WTC11 (cell line): ENCODE results near the gene SECTM1. TPM values are rescaled to one million over a fixed set of nuclear protein-coding genes. Genes with fewer than 3 reads are reported as not detected.

ENCODE experiments used
- ATAC-seq: fragments of 200-7000 bp; cut with Tn5 transposase; 2 replicates; pipeline ENCODE4 v1.10.0; 2021; ENCODE audit warnings: mild to moderate bottlenecking, moderate library complexity
- CTCF ChIA-PET: fragments of 300-600 bp; sonication (Branson Sonifier 250); formaldehyde crosslinking; loops from one replicate; lab custom pipeline; 2021; ENCODE audit warnings: antibody characterized with exemption; lab: Charles Lee
- POLR2A ChIA-PET: fragments of 350-600 bp; sonication (Branson Sonifier 250); formaldehyde crosslinking; loops from one replicate; lab custom pipeline; 2021; ENCODE audit warnings: antibody characterized with exemption; lab: Charles Lee
- DNase-seq: peaks from one replicate; pipeline ENCODE4 v3.0.0; 2021; ENCODE audit warnings: low spot score
- H3K27ac Mint-ChIP-seq: 2 replicates; pipeline ENCODE4 v1.8.0; 2021; ENCODE audit warnings: mixed read lengths
- H3K27me3 Mint-ChIP-seq: 2 replicates; pipeline ENCODE4 v1.8.0; 2021; ENCODE audit warnings: low read depth, mild to moderate bottlenecking, moderate library complexity, mixed read lengths
- H3K36me3 Mint-ChIP-seq: 2 replicates; pipeline ENCODE4 v1.8.0; 2021; ENCODE audit warnings: mixed read lengths
- H3K4me1 Mint-ChIP-seq: 2 replicates; pipeline ENCODE4 v1.8.0; 2022; ENCODE audit warnings: mixed read lengths
- H3K4me3 Mint-ChIP-seq: 2 replicates; pipeline ENCODE4 v1.8.0; 2021; ENCODE audit warnings: mild to moderate bottlenecking, moderate library complexity, mixed read lengths
- H3K9me3 Mint-ChIP-seq: 2 replicates; pipeline ENCODE4 v1.8.0; 2021; ENCODE audit warnings: mixed read lengths
- CREB1 ChIP-seq: sonication (generic); formaldehyde crosslinking; IDR thresholded peaks from 2 replicates; pipeline ENCODE4 v1.8.0; 2023; ENCODE audit warnings: mild to moderate bottlenecking, missing genetic modification reagents
- CREM ChIP-seq: sonication (generic); formaldehyde crosslinking; IDR thresholded peaks from 2 replicates; pipeline ENCODE4 v1.8.1; 2022; ENCODE audit warnings: mild to moderate bottlenecking, missing genetic modification reagents, moderate library complexity
- E2F4 ChIP-seq: sonication (generic); formaldehyde crosslinking; IDR thresholded peaks from 2 replicates; pipeline ENCODE4 v1.8.1; 2022; ENCODE audit warnings: low read depth, mild to moderate bottlenecking, moderate library complexity, missing genetic modification reagents, borderline replicate concordance
- EMX1 ChIP-seq: fragments of 250-450 bp; sonication (Bioruptor Pico); IDR thresholded peaks from 2 replicates; pipeline ENCODE4 v1.8.0; 2021; ENCODE audit warnings: mild to moderate bottlenecking
- ERG ChIP-seq: fragments of 250-450 bp; sonication (Bioruptor Pico); IDR thresholded peaks from 2 replicates; pipeline ENCODE4 v1.8.0; 2021; ENCODE audit warnings: mild to moderate bottlenecking
- ETV6 ChIP-seq: sonication (generic); formaldehyde crosslinking; IDR thresholded peaks from 2 replicates; pipeline ENCODE4 v1.8.1; 2022; ENCODE audit warnings: mild to moderate bottlenecking, missing genetic modification reagents
- FOXK1 ChIP-seq: sonication (generic); formaldehyde crosslinking; IDR thresholded peaks from 2 replicates; pipeline ENCODE4 v1.8.0; 2022; ENCODE audit warnings: mild to moderate bottlenecking, moderate library complexity, missing genetic modification reagents
- GABPB1 ChIP-seq: sonication (generic); formaldehyde crosslinking; IDR thresholded peaks from 2 replicates; pipeline ENCODE4 v1.8.1; 2023; ENCODE audit warnings: mild to moderate bottlenecking, missing genetic modification reagents
- JAZF1 ChIP-seq: fragments of 250-450 bp; sonication (Bioruptor Pico); IDR thresholded peaks from 2 replicates; pipeline ENCODE4 v1.9.0; 2021; ENCODE audit warnings: moderate library complexity, mild to moderate bottlenecking, inconsistent platforms
- JUN ChIP-seq: sonication (generic); formaldehyde crosslinking; IDR thresholded peaks from 2 replicates; pipeline ENCODE4 v1.8.0; 2023; ENCODE audit warnings: mild to moderate bottlenecking, missing genetic modification reagents
- MYBL2 ChIP-seq: sonication (generic); formaldehyde crosslinking; IDR thresholded peaks from 2 replicates; pipeline ENCODE4 v1.8.1; 2023; ENCODE audit warnings: mild to moderate bottlenecking, moderate library complexity, missing genetic modification reagents
- NR1H2 ChIP-seq: sonication (generic); formaldehyde crosslinking; IDR thresholded peaks from 2 replicates; pipeline ENCODE4 v1.9.0; 2021; ENCODE audit warnings: mild to moderate bottlenecking, moderate library complexity, missing genetic modification reagents
- RORB ChIP-seq: fragments of 250-450 bp; sonication (Bioruptor Pico); IDR thresholded peaks from 2 replicates; pipeline ENCODE4 v1.9.0; 2021; ENCODE audit warnings: mild to moderate bottlenecking
- TP53 ChIP-seq: sonication (generic); formaldehyde crosslinking; IDR thresholded peaks from 2 replicates; pipeline ENCODE4 v1.8.1; 2023; ENCODE audit warnings: mild to moderate bottlenecking, missing genetic modification reagents
- ZMAT4 ChIP-seq: fragments of 250-450 bp; sonication (Bioruptor Pico); IDR thresholded peaks from 2 replicates; pipeline ENCODE4 v1.9.0; 2021; ENCODE audit warnings: mild to moderate bottlenecking
- ZNF121 ChIP-seq: sonication (generic); formaldehyde crosslinking; IDR thresholded peaks from 2 replicates; pipeline ENCODE4 v1.8.0; 2023; ENCODE audit warnings: missing genetic modification reagents
- ZNF219 ChIP-seq: sonication (generic); formaldehyde crosslinking; IDR thresholded peaks from 2 replicates; pipeline ENCODE4 v1.8.0; 2023; ENCODE audit warnings: missing genetic modification reagents, mild to moderate bottlenecking, borderline replicate concordance
- ZNF232 ChIP-seq: sonication (generic); formaldehyde crosslinking; IDR thresholded peaks from 2 replicates; pipeline ENCODE4 v1.8.0; 2022; ENCODE audit warnings: mild to moderate bottlenecking, missing genetic modification reagents
- ZNF416 ChIP-seq: fragments of 250-450 bp; sonication (Bioruptor Pico); IDR thresholded peaks from 2 replicates; pipeline ENCODE4 v1.9.0; 2021; ENCODE audit warnings: mild to moderate bottlenecking, inconsistent platforms
- ZNF423 ChIP-seq: fragments of 250-450 bp; sonication (Bioruptor Pico); IDR thresholded peaks from 2 replicates; pipeline ENCODE4 v2.1.2; 2022; ENCODE audit warnings: mild to moderate bottlenecking, moderate library complexity
- total RNA-seq: library from RNA; stranded (reverse); gene quantifications from 3 replicates; pipeline ENCODE4 v1.2.3, GENCODE V29; 2021
- TF ChIP-seq, protein P1 (sequence below): sonication (generic); formaldehyde crosslinking; IDR thresholded peaks from 2 replicates; pipeline ENCODE4 v1.8.1; 2023; ENCODE audit warnings: mild to moderate bottlenecking, missing genetic modification reagents
- TF ChIP-seq, protein P2 (sequence below): sonication (generic); formaldehyde crosslinking; IDR thresholded peaks from 2 replicates; pipeline ENCODE4 v1.8.0; 2022; ENCODE audit warnings: mild to moderate bottlenecking, missing genetic modification reagents
- TF ChIP-seq, protein P3 (sequence below): fragments of 250-450 bp; sonication (Bioruptor Pico); IDR thresholded peaks from 2 replicates; pipeline ENCODE4 v1.9.0; 2021; ENCODE audit warnings: moderate library complexity, mild to moderate bottlenecking, inconsistent platforms, borderline replicate concordance
- TF ChIP-seq, protein P4 (sequence below): sonication (generic); formaldehyde crosslinking; IDR thresholded peaks from 2 replicates; pipeline ENCODE4 v1.8.1; 2022; ENCODE audit warnings: mild to moderate bottlenecking, missing genetic modification reagents, moderate library complexity, borderline replicate concordance

Gene SECTM1
- total RNA-seq, 1 experiment from 2014 or later: 0.22 TPM

GRCh38 chr17:82320140-82320840, 13.3 kb downstream of the SECTM1 start:
- H3K27me3 Mint-ChIP-seq: 0 out of 2 replicates have a peak, but pooled peaks cover 5% of the 10 kb centered on the region
- POLR2A ChIA-PET: no interaction called here
- CTCF ChIA-PET: interaction anchor here (0.6 to 0.8 kb wide), 4 partner anchors 13 to 154 kb away, joined by 3 to 5 read pairs (median 4); no protein-coding TSS in a partner anchor
- H3K36me3 Mint-ChIP-seq: no peaks in the 10 kb centered on the region
- H3K4me3 Mint-ChIP-seq: no peak overlapping the region
- TF ChIP-seq, protein P1, sequence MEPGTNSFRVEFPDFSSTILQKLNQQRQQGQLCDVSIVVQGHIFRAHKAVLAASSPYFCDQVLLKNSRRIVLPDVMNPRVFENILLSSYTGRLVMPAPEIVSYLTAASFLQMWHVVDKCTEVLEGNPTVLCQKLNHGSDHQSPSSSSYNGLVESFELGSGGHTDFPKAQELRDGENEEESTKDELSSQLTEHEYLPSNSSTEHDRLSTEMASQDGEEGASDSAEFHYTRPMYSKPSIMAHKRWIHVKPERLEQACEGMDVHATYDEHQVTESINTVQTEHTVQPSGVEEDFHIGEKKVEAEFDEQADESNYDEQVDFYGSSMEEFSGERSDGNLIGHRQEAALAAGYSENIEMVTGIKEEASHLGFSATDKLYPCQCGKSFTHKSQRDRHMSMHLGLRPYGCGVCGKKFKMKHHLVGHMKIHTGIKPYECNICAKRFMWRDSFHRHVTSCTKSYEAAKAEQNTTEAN (CRISPR knock-in tag): no peak
- TF ChIP-seq ZNF423 (CRISPR knock-in tag): no peak
- no peak for TF ChIP-seq NR1H2 (CRISPR knock-in tag)
- no peak for TF ChIP-seq ERG
- TF ChIP-seq EMX1 (CRISPR knock-in tag): no peak
- TF ChIP-seq ZNF232: no peak
- TF ChIP-seq, protein P2, sequence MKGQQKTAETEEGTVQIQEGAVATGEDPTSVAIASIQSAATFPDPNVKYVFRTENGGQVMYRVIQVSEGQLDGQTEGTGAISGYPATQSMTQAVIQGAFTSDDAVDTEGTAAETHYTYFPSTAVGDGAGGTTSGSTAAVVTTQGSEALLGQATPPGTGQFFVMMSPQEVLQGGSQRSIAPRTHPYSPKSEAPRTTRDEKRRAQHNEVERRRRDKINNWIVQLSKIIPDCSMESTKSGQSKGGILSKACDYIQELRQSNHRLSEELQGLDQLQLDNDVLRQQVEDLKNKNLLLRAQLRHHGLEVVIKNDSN (CRISPR knock-in tag): no peak
- no peak for TF ChIP-seq GABPB1 (CRISPR knock-in tag)
- no peak for TF ChIP-seq JAZF1 (CRISPR knock-in tag)
- TF ChIP-seq ZNF416 (CRISPR knock-in tag): no peak
- TF ChIP-seq MYBL2 (CRISPR knock-in tag): no peak
- no peak for TF ChIP-seq CREM (CRISPR knock-in tag)
- TF ChIP-seq TP53 (CRISPR knock-in tag): no peak
- no peak for TF ChIP-seq RORB
- no peak for TF ChIP-seq FOXK1 (CRISPR knock-in tag)
- TF ChIP-seq, protein P3, sequence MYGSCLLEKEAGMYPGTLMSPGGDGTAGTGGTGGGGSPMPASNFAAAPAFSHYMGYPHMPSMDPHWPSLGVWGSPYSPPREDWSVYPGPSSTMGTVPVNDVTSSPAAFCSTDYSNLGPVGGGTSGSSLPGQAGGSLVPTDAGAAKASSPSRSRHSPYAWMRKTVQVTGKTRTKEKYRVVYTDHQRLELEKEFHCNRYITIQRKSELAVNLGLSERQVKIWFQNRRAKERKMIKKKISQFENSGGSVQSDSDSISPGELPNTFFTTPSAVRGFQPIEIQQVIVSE (CRISPR knock-in tag): no peak
- TF ChIP-seq E2F4: no peak
- TF ChIP-seq ZNF121 (CRISPR knock-in tag): no peak
- TF ChIP-seq, protein P4, sequence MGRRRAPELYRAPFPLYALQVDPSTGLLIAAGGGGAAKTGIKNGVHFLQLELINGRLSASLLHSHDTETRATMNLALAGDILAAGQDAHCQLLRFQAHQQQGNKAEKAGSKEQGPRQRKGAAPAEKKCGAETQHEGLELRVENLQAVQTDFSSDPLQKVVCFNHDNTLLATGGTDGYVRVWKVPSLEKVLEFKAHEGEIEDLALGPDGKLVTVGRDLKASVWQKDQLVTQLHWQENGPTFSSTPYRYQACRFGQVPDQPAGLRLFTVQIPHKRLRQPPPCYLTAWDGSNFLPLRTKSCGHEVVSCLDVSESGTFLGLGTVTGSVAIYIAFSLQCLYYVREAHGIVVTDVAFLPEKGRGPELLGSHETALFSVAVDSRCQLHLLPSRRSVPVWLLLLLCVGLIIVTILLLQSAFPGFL: no peak
- peaks cover 5% of the 10 kb centered on the region for H3K4me1 Mint-ChIP-seq
- no peak for DNase-seq
- ATAC-seq: no peak
- no peaks in the 10 kb centered on the region for H3K9me3 Mint-ChIP-seq
- H3K27ac Mint-ChIP-seq: no peak overlapping the region

GRCh38 chr17:82319619-82320062, 13.9 kb downstream of the SECTM1 start:
- 0 out of 2 replicates have a peak, but pooled peaks cover 5% of the 10 kb centered on the region for H3K27me3 Mint-ChIP-seq
- TF ChIP-seq ZNF219 (CRISPR knock-in tag) (no peak), ZMAT4 (CRISPR knock-in tag) (no peak), ETV6 (no peak), JUN (CRISPR knock-in tag) (no peak), CREB1 (no peak)

More at GRCh38 chr17:82319619-82320062, 13.9 kb downstream of the SECTM1 start:
- ChIA-PET CTCF (no interaction called here), POLR2A (no interaction called here)
- no peak for DNase-seq
- H3K4me3 Mint-ChIP-seq: no peak overlapping the region
- no peak overlapping the region for H3K27ac Mint-ChIP-seq
- peaks cover 5% of the 10 kb centered on the region for H3K4me1 Mint-ChIP-seq
- no peak for ATAC-seq
- H3K9me3 Mint-ChIP-seq: no peaks in the 10 kb centered on the region
- H3K36me3 Mint-ChIP-seq: no peaks in the 10 kb centered on the region
